ENCODE results near the gene MUC5B.

The MUC5B gene

DNA sequence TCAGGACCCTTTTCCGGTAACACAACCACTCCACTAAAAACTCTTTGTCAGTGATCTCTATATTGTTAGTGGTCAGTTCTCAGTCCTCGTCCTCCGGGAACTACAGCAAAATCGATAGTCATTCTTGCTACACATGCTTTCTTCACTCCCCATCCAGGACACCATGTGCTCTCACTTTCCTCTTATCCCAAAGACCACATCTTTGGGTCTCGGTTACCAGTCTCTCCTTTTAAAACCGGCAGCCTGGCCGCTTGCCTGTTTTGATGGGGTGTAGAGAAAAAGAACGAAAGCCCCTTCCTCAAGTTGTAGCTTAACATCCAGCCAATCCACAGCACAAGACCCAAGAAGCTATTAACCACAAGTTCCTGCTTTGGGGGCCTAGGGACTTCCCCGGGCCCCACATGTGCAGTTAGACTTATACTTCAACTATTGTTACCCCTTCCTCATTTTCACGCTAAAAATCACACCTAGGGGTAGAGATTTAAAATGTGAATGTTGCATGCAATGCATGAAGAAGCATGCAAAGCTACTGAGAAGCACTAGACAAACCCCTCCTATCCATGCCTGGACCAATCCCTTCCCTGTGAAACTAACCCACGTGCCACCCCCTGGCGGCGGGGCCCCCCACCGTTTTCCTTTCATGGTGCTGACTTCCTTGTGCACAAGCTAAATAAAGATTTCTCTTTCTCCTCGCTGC, 88.1 kb downstream of the MUC5B start:
- no peak overlapping the region for H3K4me3 ChIP-seq (ENCODE audit: low read length)
- H3K9me3 ChIP-seq (ENCODE audit: control insufficient read depth, low read length): no peaks in the 10 kb centered on the region

More for the DNA sequence above, 88.1 kb downstream of the MUC5B start:
- Histone ChIP-seq H3K36me3 (ENCODE audit: control insufficient read depth, insufficient read depth, low read length) (no peaks in the 10 kb centered on the region), H3K4me1 (ENCODE audit: control insufficient read depth, insufficient read depth, low read length) (peaks cover 28% of the 10 kb centered on the region), H3K9ac (ENCODE audit: low read length) (peak overlapping the region; percentile 84), H3K27me3 (ENCODE audit: control insufficient read depth, insufficient read depth, low read length) (no peaks in the 10 kb centered on the region)
